Sigmoid colon (tissue), 4 donors: ENCODE results near the gene IFT20.

Experiments
- EP300 ChIP-seq, 4 donors: sonication (generic); formaldehyde crosslinking; IDR thresholded peaks; one replicate each; pipeline ENCODE4 v1.6.1; 2017; ENCODE audit warnings: antibody characterized with exemption in 4 of 4
- POLR2A ChIP-seq, 2 donors: fragments of 450-650 bp; IDR thresholded peaks; one replicate each; pipeline ENCODE4 v1.6.1; 2016; ENCODE audit warnings: antibody characterized with exemption in 2 of 2, mild to moderate bottlenecking in 2 of 2, moderate library complexity in 2 of 2
- POLR2AphosphoS5 ChIP-seq, 4 donors: sonication (generic); formaldehyde crosslinking; IDR thresholded peaks; one replicate each; pipeline ENCODE4 v1.6.1; 2017; ENCODE audit warnings: antibody characterized with exemption in 4 of 4
- TF ChIP-seq, protein P1 (sequence below), 4 experiments: fragments of 450-650 bp in 3 of 4; fragments of 200-600 bp in 1 of 4; IDR thresholded peaks; one replicate each; pipeline ENCODE4 v1.5.1; 2016 to 2019; ENCODE audit warnings: antibody characterized with exemption in 4 of 4, mild to moderate bottlenecking in 3 of 4, moderate library complexity in 2 of 4

GRCh38 chr17:28279411-28279810 lies 55.9 kb downstream of the IFT20 start:
- TF ChIP-seq, protein P1, sequence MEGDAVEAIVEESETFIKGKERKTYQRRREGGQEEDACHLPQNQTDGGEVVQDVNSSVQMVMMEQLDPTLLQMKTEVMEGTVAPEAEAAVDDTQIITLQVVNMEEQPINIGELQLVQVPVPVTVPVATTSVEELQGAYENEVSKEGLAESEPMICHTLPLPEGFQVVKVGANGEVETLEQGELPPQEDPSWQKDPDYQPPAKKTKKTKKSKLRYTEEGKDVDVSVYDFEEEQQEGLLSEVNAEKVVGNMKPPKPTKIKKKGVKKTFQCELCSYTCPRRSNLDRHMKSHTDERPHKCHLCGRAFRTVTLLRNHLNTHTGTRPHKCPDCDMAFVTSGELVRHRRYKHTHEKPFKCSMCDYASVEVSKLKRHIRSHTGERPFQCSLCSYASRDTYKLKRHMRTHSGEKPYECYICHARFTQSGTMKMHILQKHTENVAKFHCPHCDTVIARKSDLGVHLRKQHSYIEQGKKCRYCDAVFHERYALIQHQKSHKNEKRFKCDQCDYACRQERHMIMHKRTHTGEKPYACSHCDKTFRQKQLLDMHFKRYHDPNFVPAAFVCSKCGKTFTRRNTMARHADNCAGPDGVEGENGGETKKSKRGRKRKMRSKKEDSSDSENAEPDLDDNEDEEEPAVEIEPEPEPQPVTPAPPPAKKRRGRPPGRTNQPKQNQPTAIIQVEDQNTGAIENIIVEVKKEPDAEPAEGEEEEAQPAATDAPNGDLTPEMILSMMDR (IDR thresholded peaks at IDR 0.05): no peak
- TF ChIP-seq POLR2A (IDR thresholded peaks at IDR 0.05): no peak
- TF ChIP-seq EP300 (IDR thresholded peaks at IDR 0.05): no peak
- TF ChIP-seq POLR2AphosphoS5 (IDR thresholded peaks at IDR 0.05): no peak
